GM13976 (cell line): ENCODE results near the gene RBM33.

Source experiments
- DNase-seq: peaks from one replicate; pipeline ENCODE4 v3.0.0; 2012; ENCODE audit warnings: low spot score
- in situ Hi-C: fragments of 300-500 bp; cut with MboI; formaldehyde crosslinking; loops from one replicate; pipeline ENCODE4 v1.12.0; 2022; ENCODE audit warnings: low sequenced_read_pairs, mixed read lengths, inconsistent platforms; ENCODE audit not compliant: unreplicated experiment
- TF ChIP-seq, protein P1 (sequence below): IDR thresholded peaks from 2 replicates; pipeline ENCODE4 v1.5.1; 2012; ENCODE audit warnings: borderline replicate concordance, mild to moderate bottlenecking; ENCODE audit not compliant: insufficient read depth; ENCODE audit errors: extremely low read depth, missing control alignments, control extremely low read depth

RBM33 gene

DNA sequence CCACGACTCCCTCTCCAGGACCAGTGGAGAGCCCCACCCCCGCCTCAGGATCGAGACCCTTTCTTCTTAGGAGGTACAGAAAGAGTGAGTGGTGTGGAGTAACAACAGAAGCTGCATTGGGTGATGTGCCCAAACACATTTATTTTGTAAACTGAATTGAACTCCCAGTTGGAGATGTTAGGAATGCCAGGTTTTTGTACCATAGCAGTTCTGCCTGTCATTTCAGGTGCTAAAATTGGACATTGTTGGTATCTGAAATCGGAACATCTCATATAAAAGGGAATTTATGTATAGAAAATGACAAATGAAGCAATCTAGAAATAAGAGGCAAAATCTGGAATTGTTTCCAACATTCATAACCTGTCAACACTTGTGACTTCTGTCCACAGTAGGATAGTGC lies 93.1 kb downstream of the RBM33 start:
- in situ Hi-C loops: no loop called here

DNA sequence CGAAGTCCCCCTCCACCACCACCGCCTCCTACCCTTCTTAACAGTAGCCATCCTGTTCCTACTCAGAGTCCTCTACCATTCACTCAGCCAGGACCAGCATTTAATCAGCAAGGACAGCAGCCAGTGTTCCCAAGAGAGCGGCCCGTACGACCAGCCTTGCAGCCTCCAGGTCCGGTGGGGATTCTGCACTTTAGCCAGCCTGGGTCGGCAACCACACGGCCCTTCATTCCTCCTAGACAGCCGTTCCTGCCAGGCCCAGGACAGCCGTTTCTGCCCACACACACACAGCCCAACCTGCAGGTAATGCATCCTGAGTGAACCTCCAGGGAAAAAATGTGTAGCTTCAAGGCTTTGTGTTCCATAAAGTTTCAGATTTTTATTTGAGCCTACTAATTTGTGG lies 93.6 kb downstream of the RBM33 start:
- TF ChIP-seq, protein P1, sequence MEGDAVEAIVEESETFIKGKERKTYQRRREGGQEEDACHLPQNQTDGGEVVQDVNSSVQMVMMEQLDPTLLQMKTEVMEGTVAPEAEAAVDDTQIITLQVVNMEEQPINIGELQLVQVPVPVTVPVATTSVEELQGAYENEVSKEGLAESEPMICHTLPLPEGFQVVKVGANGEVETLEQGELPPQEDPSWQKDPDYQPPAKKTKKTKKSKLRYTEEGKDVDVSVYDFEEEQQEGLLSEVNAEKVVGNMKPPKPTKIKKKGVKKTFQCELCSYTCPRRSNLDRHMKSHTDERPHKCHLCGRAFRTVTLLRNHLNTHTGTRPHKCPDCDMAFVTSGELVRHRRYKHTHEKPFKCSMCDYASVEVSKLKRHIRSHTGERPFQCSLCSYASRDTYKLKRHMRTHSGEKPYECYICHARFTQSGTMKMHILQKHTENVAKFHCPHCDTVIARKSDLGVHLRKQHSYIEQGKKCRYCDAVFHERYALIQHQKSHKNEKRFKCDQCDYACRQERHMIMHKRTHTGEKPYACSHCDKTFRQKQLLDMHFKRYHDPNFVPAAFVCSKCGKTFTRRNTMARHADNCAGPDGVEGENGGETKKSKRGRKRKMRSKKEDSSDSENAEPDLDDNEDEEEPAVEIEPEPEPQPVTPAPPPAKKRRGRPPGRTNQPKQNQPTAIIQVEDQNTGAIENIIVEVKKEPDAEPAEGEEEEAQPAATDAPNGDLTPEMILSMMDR: no peak
- in situ Hi-C loops: no loop called here
- DNase-seq: no peak

More for the DNA sequence above, 93.1 kb downstream of the RBM33 start:
- TF ChIP-seq, protein P1: no peak
- no peak for DNase-seq

DNA sequence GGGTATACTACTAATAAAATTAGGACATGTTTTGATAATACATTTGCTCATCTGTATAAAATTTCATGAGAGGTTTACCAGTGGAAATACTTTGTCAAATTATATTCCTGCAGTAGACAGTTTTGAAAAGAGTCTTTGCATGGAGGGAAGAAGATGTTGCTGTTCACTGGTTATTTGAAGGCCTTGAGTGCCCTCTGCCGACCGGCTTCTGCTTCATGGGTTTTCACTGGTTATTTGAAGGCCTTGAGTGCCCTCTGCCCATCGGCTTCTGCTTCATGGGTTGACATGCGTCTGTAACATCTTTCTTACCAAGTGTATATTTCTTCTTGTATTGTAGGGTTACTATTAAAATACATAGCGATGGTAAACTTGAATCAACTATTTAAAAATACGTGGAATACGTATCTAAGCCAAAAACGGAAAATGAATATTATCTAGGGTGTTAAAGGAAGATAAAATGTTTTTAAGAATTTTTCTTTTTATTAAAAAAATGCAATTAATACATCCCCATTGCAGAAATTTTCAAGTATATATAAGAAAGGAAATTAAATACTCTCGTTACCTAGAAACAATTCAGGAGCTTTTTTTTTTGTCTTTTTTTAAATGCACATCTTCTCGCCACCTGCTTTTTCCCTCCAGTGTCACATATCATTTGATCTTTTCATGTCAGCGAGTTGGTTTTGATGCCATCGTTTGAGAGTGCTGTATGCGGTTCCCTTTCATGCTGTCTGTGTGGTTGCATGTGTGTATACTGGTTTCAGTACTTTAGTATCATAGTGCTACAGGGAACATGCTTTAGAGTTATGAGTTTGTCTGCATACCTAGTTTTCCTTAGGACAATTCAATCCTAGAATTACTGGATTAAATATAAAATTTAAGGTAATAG lies 94.4 kb downstream of the RBM33 start:
- in situ Hi-C loops: no loop called here

DNA sequence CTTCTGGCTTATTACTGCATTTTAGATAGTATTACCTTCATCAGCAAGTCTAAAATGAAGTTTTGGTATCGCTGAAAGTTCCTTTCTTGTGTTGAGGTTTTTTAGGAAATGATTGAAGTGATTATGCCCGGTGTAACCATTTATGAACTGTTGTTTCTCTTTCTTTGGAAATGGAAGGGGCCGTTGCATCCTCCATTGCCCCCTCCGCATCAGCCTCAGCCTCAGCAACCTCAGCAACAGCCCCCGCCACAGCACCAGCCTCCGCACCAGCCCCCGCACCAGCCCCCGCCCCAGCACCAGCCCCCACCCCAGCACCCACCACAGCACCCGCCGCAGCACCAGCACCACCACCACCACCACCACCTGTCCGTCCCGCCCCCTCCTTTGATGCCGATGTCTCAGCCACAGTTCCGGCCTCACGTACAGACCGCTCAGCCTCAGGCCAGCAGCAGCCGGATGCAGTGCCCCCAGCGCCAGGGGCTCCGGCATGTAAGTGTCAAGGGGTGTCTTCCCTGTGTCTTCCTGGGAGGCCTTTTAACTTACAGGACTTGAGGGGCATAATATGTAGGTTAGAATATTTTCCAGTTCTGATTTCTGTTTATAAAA lies 95.2 kb downstream of the RBM33 start:
- TF ChIP-seq, protein P1: no peak
- in situ Hi-C loops: no loop called here
- no peak for DNase-seq

More for the DNA sequence above, 94.4 kb downstream of the RBM33 start:
- TF ChIP-seq, protein P1: peak; percentile 68
- peak; percentile 59 for DNase-seq

DNA sequence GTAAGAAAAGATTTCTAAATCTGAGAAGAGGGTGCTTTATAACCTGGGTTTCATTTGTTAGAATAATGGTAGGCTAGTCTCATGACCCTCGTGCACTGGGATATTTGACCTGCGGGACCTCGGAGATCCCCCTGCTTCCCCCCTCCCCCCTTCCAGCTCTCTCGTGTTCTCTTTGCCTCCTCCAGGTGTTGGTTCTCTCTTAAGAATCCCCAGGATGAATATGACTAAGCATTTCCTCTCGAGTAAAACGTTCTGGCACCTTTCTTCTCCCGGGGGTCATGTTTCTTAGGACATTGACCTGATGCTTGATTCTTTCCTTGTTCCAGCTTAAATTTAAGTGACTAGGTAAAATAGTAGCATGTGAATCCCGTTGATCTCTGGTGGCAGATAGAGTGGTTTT lies 96.6 kb downstream of the RBM33 start:
- DNase-seq: peak; percentile 44
- TF ChIP-seq, protein P1: no peak
- in situ Hi-C loops: no loop called here

DNA sequence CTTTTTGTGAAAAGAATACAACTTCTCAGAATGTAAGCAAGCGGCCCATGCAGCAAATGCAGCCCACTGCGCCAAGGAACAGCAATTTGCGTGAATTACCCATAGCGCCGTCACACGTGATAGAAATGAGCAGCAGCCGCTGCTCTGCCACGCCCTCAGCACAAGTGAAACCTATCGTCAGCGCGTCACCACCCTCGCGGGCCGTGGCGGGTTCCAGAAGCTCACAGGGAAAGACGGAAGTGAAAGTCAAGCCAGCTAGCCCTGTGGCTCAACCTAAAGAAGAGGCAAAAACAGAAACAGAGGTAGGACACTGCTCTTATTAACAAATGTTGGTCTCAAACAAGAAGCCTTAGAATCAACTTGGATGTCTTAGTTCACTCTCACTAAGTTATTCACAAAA lies 97.3 kb downstream of the RBM33 start:
- peak; percentile 60 for DNase-seq
- TF ChIP-seq, protein P1: no peak
- in situ Hi-C loops: no loop called here

DNA sequence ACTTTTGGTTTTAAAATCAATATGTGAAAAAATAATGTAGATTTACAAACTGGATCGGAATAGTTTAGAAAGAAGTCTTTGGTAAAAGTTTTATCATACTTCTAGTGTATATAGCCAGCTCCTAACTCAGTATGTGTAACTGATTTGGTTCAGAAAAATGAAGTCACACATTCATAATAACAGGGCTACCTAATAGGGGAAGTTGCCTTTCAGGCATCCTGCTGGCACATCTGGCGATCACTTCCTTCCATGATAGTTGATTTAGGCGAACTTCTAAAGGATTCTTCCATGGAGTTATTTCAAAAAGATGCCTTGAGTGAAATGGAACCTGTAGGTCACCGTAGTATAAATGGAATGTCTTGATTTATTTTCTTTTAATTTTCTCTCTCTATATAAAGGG lies 98.7 kb downstream of the RBM33 start:
- TF ChIP-seq, protein P1: no peak
- in situ Hi-C loops: no loop called here
- DNase-seq: no peak
